HG03025 (cell line): ENCODE results near the gene C1QTNF12.

ENCODE experiments used
- ATAC-seq: cut with Tn5 transposase; IDR thresholded peaks from one replicate; pipeline ENCODE4 v1.9.1; 2021; ENCODE audit warnings: mild to moderate bottlenecking, moderate library complexity; ENCODE audit not compliant: unreplicated experiment, low FRiP score

The C1QTNF12 gene

DNA sequence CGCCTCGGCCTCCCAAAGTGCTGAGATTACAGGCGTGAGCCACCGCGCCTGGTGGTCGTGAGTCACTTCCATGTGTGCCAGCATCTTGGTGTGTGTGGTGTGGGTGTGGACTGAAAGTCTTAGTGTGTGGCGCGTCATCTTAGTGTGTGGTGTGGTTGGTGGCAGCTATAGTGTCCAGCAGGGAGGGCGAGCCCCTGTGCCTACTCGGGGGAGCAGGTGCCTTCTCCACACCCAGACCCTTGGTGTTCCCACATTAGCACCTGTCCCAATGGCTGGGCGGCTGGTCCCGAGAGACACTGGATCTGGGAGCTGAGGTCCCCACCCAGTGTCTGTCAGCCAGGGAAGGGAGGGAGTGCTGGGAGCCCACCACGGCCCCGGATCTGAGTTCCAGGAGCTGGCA is 36.5 kb upstream of the C1QTNF12 start:
- ATAC-seq, result no peak

DNA sequence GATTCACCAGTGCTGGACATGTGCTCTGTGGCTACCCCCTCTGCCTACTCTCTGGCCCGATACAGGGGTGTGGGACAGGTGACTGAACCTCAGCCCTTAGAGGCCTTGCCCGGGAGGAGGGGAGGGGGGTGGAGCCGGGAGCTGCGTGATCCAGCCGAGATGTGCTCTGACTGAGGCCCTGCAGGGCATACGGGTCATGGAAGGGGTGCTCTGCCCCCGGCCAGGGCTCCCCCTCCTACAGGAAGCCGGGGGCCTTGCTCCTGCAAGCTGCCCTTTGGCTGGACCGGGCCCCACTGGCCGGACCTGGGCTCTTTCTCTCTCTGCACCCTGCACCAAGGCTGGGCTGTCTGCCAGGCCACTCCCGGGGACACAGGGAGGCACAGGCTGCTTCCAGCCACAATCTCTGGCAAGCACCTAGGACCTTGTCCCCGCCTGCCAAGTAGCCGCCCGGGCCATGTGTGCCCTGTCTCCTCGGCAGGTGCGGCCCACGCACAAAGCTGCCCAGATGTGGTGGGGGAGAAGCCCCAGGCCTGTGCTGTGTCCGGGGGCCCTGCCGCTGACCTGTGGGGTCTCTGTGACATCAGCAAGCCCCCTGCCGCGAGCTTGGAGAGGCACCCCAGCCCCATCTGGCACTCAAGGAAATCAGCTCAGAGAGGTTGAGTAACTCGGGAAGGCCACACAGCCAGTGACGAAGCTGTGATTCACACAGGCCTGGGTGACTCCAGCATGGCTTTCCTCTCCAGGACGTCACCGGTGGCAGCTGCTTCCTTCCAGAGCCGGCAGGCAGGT is 35.2 kb upstream of the C1QTNF12 start:
- no peak for ATAC-seq

DNA sequence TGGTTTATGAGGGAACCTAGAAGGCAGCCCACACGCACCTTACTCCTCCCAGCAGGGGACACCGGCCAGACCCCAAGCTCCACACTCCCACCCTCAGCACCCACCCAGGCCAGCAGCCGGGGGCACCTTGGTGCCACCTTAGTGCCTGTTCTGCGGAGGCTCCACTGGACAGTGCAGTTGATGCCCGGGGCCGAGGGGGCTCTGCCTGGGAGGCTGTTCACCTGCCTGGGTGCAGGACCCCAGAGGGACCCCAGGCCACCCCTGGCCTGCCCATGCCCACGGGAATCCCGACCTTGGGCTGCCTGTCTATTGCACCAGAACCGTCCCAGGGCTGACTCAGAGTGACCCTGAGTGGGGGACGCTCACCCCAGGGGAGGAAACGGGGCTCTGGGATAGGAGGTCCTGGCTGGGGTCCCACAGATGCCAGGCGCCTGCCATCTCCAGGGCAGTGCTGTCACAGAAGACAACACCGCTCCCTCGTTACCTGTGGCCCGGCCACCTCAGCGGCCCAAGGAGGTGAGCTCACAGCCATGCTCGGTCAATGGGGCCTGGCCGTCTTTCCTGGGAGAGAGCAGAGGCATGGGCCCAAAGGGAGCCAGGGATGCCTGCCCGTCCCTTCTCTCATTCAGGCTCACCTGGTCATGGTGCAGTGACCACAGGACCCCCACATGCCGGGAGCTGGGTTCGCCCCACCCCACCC is 34.4 kb upstream of the C1QTNF12 start:
- no peak for ATAC-seq

DNA sequence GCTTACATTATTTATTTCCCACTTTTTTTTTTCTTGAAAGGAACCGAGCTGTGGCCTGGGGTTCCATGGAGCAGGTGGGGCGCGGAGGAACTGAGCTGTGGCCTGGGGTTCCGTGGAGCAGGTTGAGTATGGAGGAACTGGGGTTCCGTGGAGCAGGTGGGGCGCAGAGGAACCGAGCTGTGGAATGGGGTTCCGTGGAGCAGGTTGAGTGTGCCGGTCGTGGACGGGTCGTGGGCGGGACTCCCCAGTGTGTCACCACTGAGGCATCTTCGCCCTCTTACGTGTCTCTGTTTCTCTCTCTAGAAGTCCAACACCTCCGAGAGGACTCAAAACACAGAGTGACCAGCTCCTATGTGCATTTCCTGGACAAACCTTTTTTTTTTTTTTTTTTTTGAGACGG is 32.5 kb upstream of the C1QTNF12 start:
- ATAC-seq, result no peak

DNA sequence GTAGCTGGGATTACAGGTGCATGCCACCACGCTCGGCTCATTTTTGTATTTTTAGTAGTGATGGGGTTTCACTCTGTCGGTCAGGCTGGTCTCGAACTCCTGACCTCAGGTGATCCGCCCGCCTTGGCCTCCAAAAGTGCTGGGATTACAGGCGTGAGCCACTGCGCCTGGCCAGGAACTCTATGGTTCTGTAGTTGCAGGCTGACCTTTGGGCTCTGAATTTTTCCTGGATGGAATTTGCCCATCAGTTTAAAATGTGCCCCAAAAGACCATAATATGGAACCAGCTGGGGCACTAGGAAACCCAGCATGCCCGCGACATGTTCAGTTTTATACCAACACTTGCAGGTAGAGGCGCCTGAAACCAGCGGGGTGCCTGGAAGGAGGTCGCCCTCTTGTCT is 32.1 kb upstream of the C1QTNF12 start:
- ATAC-seq, result no peak

DNA sequence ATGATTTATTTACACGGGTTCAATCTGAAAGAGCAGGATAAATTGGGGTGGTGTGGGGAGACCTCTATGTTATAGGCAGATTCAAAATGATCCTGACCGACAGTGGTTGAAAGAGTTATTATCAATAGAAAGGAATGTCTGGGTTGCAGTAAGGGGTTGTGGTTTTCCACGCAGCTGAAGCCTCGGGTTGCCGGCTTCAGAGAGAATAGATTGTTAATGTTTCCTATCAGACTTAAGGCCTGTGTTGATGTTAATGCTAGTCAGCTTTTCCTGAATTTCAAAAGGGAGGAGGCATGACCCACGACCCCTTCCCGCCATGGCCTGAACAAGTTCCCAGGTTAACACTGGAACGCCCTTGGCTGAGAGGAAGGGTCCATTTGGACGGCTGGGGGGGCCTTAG is 29.3 kb upstream of the C1QTNF12 start:
- ATAC-seq, result no peak

DNA sequence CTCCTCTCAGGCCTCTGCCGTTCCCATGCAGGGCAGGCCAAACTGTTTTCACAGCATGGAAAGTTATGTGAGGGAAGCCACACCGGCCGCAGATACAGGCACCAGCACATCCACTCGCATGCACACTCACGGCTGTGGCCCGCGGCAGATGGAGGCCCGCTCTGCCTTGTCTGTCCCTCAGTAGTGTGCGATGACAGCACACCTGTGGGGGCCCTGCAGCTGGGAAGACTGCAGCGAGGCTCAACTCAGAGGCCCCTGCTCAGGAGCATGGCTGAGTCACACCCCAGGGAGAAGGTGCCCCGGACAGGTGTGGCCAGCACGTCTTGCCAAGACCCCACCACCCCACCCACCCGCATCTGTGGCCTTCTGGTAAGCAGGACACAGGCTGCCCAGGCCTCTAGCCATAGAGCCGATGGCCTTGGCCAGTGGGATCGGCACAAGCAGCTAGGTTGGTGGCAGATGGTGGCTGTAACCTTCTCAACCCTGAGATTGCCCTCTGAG is 28.5 kb upstream of the C1QTNF12 start:
- no peak for ATAC-seq

DNA sequence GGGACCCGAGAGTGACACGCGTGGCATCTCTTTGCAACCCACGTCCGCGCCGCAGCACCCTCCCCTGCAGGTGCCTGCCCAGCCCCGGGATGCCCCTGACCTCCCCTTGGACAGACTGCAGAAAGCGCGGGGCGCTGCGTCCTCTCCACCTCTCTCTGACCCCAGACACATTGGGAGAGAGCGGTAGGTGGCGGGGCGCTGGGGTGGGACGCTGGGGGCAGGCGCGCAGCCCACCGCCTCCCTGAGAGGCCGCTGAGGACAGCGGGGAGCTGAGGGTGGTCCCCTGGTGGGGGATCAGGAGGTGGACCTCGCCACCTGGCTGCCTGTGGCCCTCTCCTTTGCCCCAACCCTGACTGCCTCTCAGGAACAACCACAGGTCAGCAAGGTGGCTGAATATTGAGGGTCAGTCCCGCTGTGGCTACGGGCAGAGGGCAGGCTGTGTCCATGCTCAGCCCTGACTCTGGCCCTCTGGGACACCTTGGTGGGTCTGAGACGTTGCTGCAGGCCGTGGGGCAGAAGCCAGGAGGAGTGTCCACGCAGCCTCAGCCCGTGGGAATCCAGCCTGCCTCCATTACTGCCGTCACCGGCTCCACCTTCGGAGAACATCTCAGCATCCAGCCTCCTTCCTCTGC is 27.9 kb upstream of the C1QTNF12 start:
- ATAC-seq, result peak; percentile 4

DNA sequence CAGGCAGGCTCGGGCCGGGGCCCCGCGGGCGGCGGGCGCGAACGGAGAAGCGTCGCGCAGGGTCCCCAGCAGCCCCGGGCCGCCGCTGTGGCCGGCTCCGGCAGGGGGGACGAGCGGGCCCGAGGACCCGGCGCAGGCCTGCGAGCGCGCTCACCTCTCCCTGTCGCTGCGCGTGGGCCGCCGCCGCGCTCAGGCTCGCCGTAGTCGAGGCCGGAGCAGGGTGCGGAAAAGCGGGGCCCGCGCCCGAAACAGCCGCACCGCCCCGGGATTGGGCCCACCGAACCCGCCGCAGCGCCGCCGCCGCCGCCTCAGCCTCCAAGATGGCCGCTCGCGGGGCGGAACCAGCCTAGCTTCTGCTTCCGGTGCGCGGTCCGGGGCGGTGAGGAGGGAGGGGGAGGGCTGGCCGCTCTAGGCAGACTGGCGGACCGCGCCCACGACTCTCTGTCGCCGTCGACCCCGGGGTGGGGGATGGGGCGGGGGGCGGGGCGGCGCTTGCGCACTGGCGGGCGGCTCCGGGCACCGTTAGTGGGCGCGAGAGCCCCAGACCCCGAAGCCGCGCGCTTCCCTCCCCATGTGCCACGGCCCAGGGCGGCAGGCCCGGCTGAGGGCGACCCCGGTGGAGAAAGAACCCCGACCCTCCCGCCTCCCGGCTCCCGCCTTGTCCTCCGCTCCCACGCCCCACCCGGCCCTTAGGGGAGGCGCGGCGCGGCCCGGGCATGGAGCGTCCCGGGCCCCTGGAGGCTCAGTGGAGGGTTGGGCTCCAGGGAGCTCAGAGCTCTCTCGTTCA is 27.2 kb upstream of the C1QTNF12 start, which contains the start of gene UBE2J2:
TSS of gene UBE2J2 (minus strand) at position 343 of the 787 bp plus-strand sequence. CDS start 5,862 bp downstream, outside the sequence.
- ATAC-seq, result peak; percentile 77

DNA sequence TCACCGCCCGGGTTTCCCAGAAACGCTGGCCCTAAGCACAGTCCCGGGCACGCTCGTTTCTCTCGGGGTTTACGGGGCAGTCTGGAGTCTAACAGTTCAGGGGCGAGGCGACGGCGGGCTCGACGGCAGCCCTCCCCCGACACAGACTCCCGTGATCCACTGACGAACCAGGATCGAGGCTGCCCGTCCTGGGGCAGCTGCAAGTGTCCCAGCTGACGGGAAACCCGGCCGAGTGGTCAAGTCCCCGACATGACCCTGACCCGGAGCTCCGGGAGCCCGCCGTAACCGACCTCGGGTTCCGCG is 26.6 kb upstream of the C1QTNF12 start:
- peak; percentile 20 for ATAC-seq

DNA sequence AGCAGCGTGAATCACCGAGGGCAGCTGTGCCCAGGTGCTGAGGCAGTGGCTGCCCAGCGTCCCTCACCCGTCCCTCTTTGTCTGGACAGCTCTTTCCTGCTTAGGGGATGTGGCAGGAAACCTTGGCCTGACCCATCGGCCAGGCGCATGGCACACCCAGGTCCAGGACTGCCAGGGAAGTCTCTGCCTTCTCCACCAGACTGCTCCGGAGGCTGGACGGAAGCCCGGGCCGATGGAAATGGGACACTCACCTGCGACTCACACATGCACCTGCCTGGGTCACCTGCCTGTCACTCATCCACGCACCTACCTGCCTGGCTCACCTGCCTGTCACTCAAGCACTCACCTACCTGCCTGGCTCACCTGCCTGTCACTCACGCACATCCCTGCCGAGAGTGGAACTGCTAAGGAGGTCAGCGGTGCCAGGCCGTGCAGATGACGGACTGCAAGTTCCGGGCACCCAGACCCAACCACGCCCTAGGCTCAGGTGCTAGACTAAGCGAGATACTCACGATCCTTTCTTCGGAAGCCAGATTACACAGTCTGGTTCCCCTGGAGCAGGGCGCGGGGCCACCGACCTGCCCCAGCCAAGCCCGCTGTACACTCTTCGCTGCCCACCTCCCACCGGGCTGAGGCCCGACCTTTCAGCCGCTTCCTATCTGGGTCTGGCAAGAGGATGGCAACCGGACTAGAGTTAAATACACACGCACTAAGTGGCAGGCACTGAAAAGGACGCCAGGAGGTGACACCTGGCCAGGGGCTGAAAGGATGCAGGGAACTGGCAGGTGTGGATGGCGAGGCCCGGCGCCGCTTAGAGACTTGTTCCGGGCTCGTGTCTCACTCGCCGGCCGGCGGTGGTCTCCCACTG is 26.1 kb upstream of the C1QTNF12 start:
- ATAC-seq, result no peak

DNA sequence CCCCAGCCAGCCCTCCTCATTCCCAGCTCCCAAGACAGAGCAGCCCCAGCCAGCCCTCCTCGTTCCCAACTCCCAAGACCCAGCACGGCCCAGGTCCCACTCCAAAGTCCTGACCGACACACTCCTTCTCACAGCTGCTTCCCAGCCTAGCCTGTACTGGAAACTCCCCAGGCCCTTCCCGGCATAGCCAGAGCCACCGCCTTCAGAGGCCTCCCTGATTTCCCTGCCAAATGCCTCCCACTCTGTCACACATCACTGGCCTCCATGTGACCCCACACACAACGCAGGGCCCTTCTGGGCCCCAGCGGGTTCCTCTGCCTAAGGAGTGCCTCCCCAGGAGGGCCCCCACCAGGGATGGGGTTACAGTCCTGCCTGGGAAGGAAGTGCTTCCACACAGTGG is 24.3 kb upstream of the C1QTNF12 start:
- ATAC-seq, result no peak

DNA sequence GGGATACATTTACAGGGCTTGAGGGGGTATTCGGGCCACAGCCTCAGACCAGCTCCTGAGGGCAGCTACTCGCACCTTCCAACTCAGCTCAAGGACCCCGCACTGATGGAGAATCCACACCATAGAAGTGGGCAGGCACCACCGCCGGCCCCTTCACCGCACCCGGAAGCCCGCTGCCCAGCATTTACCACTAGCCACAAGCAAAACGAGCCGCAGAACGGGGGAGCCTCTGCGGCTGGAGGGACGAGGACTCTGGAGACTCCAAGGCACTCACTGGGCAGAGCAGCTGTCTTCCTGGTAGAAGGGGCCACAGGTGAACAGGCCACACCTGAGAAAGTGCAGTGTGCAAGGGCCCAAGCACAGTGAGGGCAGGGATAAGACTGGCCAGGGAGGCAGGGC is 21.8 kb upstream of the C1QTNF12 start:
- no peak for ATAC-seq

DNA sequence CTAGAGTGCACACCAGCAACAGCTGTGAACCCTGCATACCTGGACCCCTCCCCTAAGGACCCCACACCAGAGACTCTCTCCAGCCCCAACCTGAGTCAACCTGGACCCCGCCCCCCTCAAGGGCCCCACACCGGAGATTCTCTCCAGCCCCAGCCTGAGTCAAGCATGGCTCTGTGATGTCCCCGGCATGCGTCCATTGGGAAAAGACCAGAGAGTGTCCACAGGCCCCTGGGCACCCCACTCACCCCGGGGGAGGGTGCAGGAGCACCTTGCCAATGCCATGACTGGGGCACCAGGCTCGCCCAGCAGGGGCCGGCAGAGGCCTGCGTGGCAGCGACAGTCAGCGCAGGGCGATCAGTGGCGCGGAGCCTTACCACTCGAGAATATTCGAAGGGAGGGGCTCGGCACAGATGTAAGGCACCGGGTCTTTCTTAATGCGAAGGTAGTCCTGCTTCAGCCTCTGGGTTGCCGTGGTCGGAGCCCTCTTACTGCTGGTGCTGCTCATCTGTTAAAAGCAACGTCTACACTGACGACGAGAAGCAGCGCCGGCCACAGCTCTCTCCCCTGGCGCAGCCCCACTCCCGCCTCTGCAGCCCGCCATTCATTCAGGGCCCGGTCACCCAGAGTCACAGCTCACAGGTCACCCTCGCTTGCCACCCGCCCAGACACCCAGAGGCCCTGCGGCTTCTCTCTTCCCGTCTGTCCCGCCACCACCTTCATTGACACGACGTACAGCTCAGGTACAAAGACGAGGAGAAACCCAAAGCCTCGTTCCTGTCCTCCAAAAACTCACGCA is 21.2 kb upstream of the C1QTNF12 start:
- ATAC-seq, result no peak

DNA sequence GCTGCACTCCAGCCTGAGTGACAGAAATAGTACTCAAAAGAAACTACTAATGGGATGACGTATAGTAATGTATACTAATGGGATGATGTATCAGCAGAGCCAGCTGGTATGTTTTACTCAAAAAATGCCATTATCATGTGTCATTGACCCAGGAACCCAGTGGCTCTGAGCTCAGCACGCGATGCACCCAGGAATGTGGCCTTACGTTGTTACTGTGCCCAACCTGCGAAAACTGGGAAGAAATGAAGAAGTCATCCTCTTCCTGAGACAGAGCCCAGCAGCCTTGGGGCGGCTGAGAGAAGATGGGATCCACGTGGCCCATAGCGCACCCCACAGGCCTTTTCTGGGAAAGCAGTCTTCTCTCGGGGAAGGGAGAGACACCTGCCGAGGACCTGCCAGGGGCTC is 18.3 kb upstream of the C1QTNF12 start:
- no peak for ATAC-seq

DNA sequence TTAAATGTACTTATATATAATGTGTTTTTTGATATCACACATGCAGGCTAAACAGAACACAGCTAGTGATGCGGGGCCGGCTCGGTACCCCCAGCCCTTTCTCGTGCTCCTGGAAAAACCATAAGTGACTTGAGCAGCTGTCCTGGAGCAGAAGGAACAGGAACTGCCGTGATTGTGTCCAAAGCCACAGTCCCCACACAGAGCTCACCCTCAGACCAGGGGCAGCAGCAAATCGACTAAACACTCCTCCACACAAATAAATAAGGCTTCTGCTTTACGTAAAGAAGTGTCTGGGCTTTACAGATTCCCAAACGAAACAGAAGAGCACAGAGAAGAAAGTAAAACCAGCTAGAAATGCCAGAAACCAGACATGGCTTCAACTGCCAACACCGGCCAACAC is 17.5 kb upstream of the C1QTNF12 start:
- ATAC-seq, result no peak

DNA sequence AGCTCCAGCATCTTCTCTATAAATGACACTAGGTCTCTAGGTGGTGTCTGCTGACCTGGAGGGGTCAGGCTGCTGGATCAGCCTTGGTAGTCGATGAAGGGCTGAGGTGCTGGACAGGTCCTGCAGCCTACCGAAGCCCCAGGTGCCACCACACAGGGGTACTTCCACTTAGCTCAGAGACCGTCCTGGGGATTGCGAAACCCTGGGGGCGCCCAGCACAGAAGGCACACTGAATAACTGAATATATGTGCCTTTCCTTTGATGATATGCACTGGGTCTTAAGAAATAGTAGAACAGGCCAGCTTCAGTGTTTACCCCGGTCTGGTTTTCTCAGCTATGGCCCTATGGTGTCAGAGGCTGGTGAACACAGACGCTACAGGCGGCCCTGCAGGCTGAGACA is 16.2 kb upstream of the C1QTNF12 start:
- no peak for ATAC-seq

DNA sequence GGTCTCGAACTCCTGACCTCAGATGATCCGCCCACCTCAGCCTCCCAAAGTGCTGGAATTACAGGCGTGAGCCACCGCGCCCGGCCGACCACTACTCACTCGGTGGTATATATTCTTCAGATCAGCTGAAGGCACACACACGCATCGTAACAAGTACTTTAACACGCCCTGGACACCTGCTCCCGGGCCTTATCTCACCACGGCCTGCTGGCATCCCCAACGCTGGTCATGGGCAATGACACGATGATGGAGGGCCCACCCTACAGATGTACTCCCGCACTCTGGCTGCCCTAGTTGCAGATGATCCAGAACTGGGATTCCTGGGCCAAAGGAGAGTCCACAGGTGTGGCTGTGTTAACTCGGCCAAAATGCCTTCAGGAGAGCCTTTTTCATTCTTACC is 15.5 kb upstream of the C1QTNF12 start:
- no peak for ATAC-seq
